Bladder microvascular endothelial cell (primary cell): ENCODE measurements around the gene UBE2C. TPM values are rescaled to one million over a fixed set of nuclear protein-coding genes. Genes with fewer than 3 reads are reported as not detected.

Experiments
- total RNA-seq: library from RNA; depleted of rRNA; stranded (reverse); fragments of >200 nt; gene quantifications from 2 replicates; pipeline ENCODE4 v1.2.3, GENCODE V29; 2014

UBE2C gene
- total RNA-seq, result 8.9 and 20.7 TPM in 2 replicates

GRCh38 chr20:45812157-45813005, at the start of gene UBE2C:
TSS of gene UBE2C (plus strand) at chr20:45812644. CDS start at chr20:45812696, 52 bp downstream.

GRCh38 chr20:45827030-45827652, 14.7 kb downstream of the UBE2C start, which contains the start of gene TNNC2:
TSS of gene TNNC2 (minus strand) at chr20:45827312. CDS start at chr20:45827248, 64 bp downstream.

GRCh38 chr20:45833030-45833882, 20.8 kb downstream of the UBE2C start, which contains the start of gene SNX21:
TSS of gene SNX21 (plus strand) at chr20:45833799. CDS start at chr20:45833920, 121 bp downstream.

GRCh38 chr20:45857114-45857881, 44.9 kb downstream of the UBE2C start, which contains the start of the genes ACOT8 and ZSWIM3:
TSS of gene ACOT8 (minus strand) at chr20:45857392. CDS start at chr20:45857315, 77 bp downstream.
TSS of gene ZSWIM3 (plus strand) at chr20:45857614. CDS start at chr20:45857826, 212 bp downstream.

Other genes with a start within 250 kb of the UBE2C start
- not detected in 2 replicates for gene WFDC8, start 233.4 kb upstream of the UBE2C start, total RNA-seq
- not detected in 2 replicates for gene WFDC10A, start 182.9 kb upstream of the UBE2C start, total RNA-seq
- not detected in 2 replicates for gene WFDC9, start 181.4 kb upstream of the UBE2C start, total RNA-seq
- gene WFDC11, start 142.4 kb upstream of the UBE2C start, total RNA-seq, result not detected in 2 replicates
- gene WFDC13, start 110.6 kb upstream of the UBE2C start, total RNA-seq, result not detected in 2 replicates
- gene WFDC10B, start 107.6 kb upstream of the UBE2C start, total RNA-seq, result not detected in 2 replicates
- gene SPINT4, start 90.3 kb upstream of the UBE2C start, total RNA-seq, result not detected in 2 replicates
- not detected in 2 replicates for gene WFDC3, start 20.8 kb upstream of the UBE2C start, total RNA-seq
- 12.7 and 13.6 TPM in 2 replicates for gene DNTTIP1, start 20.7 kb upstream of the UBE2C start, total RNA-seq
- gene TNNC2, start 14.7 kb downstream of the UBE2C start, total RNA-seq, result not detected in 2 replicates
- gene SNX21, start 21.2 kb downstream of the UBE2C start, total RNA-seq, result 10.2 and 13.4 TPM in 2 replicates
- 26.4 and 32.9 TPM in 2 replicates for gene ACOT8, start 44.7 kb downstream of the UBE2C start, total RNA-seq
- gene ZSWIM3, start 45.0 kb downstream of the UBE2C start, total RNA-seq, result 6.0 and 9.9 TPM in 2 replicates
- gene ZSWIM1, start 68.6 kb downstream of the UBE2C start, total RNA-seq, result 1.9 and 4.0 TPM in 2 replicates
- gene SPATA25, start 75.0 kb downstream of the UBE2C start, total RNA-seq, result 0.49 and 0.50 TPM in 2 replicates
- gene NEURL2, start 78.6 kb downstream of the UBE2C start, total RNA-seq, result 2.6 and 2.8 TPM in 2 replicates
- 37.2 and 80.9 TPM in 2 replicates for gene CTSA, start 78.7 kb downstream of the UBE2C start, total RNA-seq
- 3.4 and 6.7 TPM in 2 replicates for gene PLTP, start 99.5 kb downstream of the UBE2C start, total RNA-seq
- 7.3 and 11.3 TPM in 2 replicates for gene PCIF1, start 122.0 kb downstream of the UBE2C start, total RNA-seq
- gene ZNF335, start 159.6 kb downstream of the UBE2C start, total RNA-seq, result 6.2 and 13.3 TPM in 2 replicates
- 0.06 TPM in 1 of 2 replicates, not detected in the other for gene MMP9, start 196.3 kb downstream of the UBE2C start, total RNA-seq
- 0.81 and 1.3 TPM in 2 replicates for gene SLC12A5, start 216.6 kb downstream of the UBE2C start, total RNA-seq